GM12878 (cell line): ENCODE data around the gene POLR1H. TPM values are rescaled to one million over a fixed set of nuclear protein-coding genes. Genes with fewer than 3 reads are reported as not detected.

Source experiments
- BCL3 ChIP-seq: IDR thresholded peaks from 2 replicates; pipeline ENCODE4 v1.6.1; 2011; ENCODE audit warnings: borderline replicate concordance, low read depth, mild to moderate bottlenecking, moderate library complexity, low read length; ENCODE audit not compliant: insufficient read depth, poor library complexity, severe bottlenecking
- CHD2 ChIP-seq: IDR thresholded peaks from 2 replicates; pipeline ENCODE4 v1.6.1; 2011; ENCODE audit warnings: low read depth, low read length, improper control_type of control experiment, borderline replicate concordance
- CREM ChIP-seq: IDR thresholded peaks from 2 replicates; pipeline ENCODE4 v1.6.1; 2014; ENCODE audit warnings: antibody characterized with exemption, low read depth
- E4F1 ChIP-seq: fragments of 450-650 bp; IDR thresholded peaks from 2 replicates; pipeline ENCODE4 v1.6.1; 2018; ENCODE audit warnings: borderline replicate concordance, mild to moderate bottlenecking; ENCODE audit not compliant: partially characterized antibody
- GABPA ChIP-seq: IDR thresholded peaks from 2 replicates; pipeline ENCODE4 v1.6.1; 2014; ENCODE audit warnings: antibody characterized with exemption, low read depth, mild to moderate bottlenecking, inconsistent platforms
- HDGF ChIP-seq: fragments of 450-650 bp; IDR thresholded peaks from 2 replicates; pipeline ENCODE4 v1.6.1; 2016; ENCODE audit warnings: antibody characterized with exemption
- IKZF1 ChIP-seq: fragments of 450-650 bp; conservative IDR thresholded peaks from 2 replicates; pipeline ENCODE4 v1.6.1; 2017; ENCODE audit warnings: antibody characterized with exemption, mild to moderate bottlenecking
- MTA3 ChIP-seq: IDR thresholded peaks from 2 replicates; pipeline ENCODE4 v1.6.1; 2012; ENCODE audit warnings: low read length, inconsistent platforms, borderline replicate concordance
- MXI1 ChIP-seq: fragments of 150-350 bp; IDR thresholded peaks from 2 replicates; pipeline ENCODE4 v1.6.1; 2011; ENCODE audit warnings: low read depth, mild to moderate bottlenecking, inconsistent platforms, low read length, improper control_type of control experiment
- NBN ChIP-seq: fragments of 450-650 bp; IDR thresholded peaks from 2 replicates; pipeline ENCODE4 v1.6.1; 2016
- NR2C2 ChIP-seq: IDR thresholded peaks from 2 replicates; pipeline ENCODE4 v1.6.1; 2011; ENCODE audit warnings: borderline replicate concordance, low read depth; ENCODE audit not compliant: control insufficient read depth, insufficient read length
- PAX8 ChIP-seq: fragments of 450-650 bp; IDR thresholded peaks from 2 replicates; pipeline ENCODE4 v1.6.1; 2017; ENCODE audit warnings: mild to moderate bottlenecking, moderate library complexity
- PML ChIP-seq: IDR thresholded peaks from 2 replicates; pipeline ENCODE4 v1.6.1; 2012; ENCODE audit warnings: low read length, inconsistent platforms
- POLR2A ChIP-seq: IDR thresholded peaks from 2 replicates; pipeline ENCODE4 v1.6.1; 2011; ENCODE audit warnings: low read depth, mild to moderate bottlenecking, low read length
- POLR2AphosphoS5 ChIP-seq: IDR thresholded peaks from 2 replicates; pipeline ENCODE4 v1.6.1; 2011; ENCODE audit warnings: mild to moderate bottlenecking, low read length, inconsistent platforms
- POU2F2 ChIP-seq: IDR thresholded peaks from 3 replicates; pipeline ENCODE4 v1.6.1; 2011; ENCODE audit warnings: low read depth, mild to moderate bottlenecking, low read length, borderline replicate concordance
- RB1 ChIP-seq: fragments of 450-650 bp; formaldehyde crosslinking; IDR thresholded peaks from 2 replicates; pipeline ENCODE4 v1.6.1; 2017; ENCODE audit warnings: mild to moderate bottlenecking, borderline replicate concordance
- RFX5 ChIP-seq: IDR thresholded peaks from 2 replicates; pipeline ENCODE4 v1.6.1; 2011; ENCODE audit warnings: low read depth, low read length, improper control_type of control experiment
- SIX5 ChIP-seq: IDR thresholded peaks from 2 replicates; pipeline ENCODE4 v1.6.1; 2011; ENCODE audit warnings: mild to moderate bottlenecking, low read depth, low read length, moderate library complexity; ENCODE audit not compliant: severe bottlenecking
- TAF1 ChIP-seq: IDR thresholded peaks from 2 replicates; pipeline ENCODE4 v1.6.1; 2011; ENCODE audit warnings: mild to moderate bottlenecking, low read depth, low read length, borderline replicate concordance
- ZBED1 ChIP-seq: IDR thresholded peaks from 2 replicates; pipeline ENCODE4 v1.6.1; 2016; ENCODE audit warnings: borderline replicate concordance
- ZNF24 ChIP-seq: fragments of 450-650 bp; IDR thresholded peaks from 2 replicates; pipeline ENCODE4 v1.6.1; 2017; ENCODE audit warnings: antibody characterized with exemption, mild to moderate bottlenecking
- polyA plus RNA-seq, 11 experiments: library from polyadenylated mRNA; depleted of rRNA in 4 of 11; unstranded in 6 of 11; stranded (reverse) in 5 of 11; fragments of >200 nt; fragmentation: Nextera tagmentation in 4 of 11; fragmentation: Illumina TruSeq in 1 of 11; extraction: Ambion mirVana in 4 of 11; extraction: Trizol in 1 of 11; gene quantifications; 1 replicate in 1 of 11; 2 replicates in 10 of 11; pipeline versions ENCODE4 v1.2.1 to v1.2.3, GENCODE V29; 2011 to 2016; ENCODE audit warnings: inconsistent platforms in 2 of 11, missing spikeins in 2 of 11, low read depth in 1 of 11
- total RNA-seq, 4 experiments: library from RNA; depleted of rRNA in 3 of 4; stranded (reverse); fragments of >200 nt in 3 of 4; fragmentation: Illumina TruSeq in 1 of 4; extraction: Trizol in 1 of 4; gene quantifications; 2 replicates each; pipeline versions ENCODE4 v1.2.1 to v1.2.3, GENCODE V29; 2013 to 2021

Gene POLR1H
- total and polyA plus RNA-seq, 10 of the 15 experiments (the other 5 are each of a cell fraction or from before 2014, with no cell fraction given) = 50.6 to 160 (median 77.7) TPM

DNA sequence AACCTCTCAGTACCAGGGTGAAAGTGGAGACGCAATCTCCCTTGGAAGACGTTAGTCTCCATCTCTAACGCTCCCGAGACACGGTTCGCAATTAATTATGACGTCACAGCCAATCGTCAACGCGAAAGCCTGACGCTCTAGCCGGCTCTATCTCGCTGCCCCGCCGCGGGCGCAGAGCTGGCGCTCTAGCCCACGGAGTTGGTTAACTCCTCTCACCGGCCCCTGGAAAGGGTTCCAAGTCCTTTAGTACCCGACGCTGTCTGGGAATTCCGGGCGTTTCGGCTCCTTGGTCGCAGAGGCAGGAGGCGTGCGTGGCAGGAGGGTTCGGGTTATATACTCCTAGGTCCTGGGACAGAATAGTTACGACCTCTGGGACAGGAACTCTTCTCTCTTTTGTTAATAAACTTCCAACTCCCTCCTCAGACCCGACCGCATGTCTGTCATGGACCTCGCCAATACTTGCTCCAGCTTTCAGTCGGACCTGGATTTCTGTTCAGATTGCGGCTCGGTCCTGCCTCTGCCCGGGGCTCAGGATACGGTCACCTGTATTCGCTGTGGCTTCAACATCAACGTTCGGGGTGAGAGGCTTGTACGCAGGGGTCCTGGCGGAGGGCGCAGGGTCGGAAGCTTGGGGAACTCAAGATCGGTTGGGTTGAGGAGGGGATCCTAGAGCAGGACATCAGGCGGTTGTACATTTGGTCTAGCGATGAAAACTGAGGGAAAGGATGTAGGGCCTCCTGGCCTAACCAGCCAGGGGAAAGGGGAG lies at the start of gene POLR1H (continued):
- TF ChIP-seq RFX5 = peak; percentile 32; the same call in 1 of the 2 replicates
- peak; percentile 57; the same call in 1 of the 2 replicates for TF ChIP-seq ZBED1
- peak; percentile 100 for TF ChIP-seq NBN
- peak; percentile 37 for TF ChIP-seq BCL3
- peak; percentile 96 for TF ChIP-seq PML
- TF ChIP-seq RB1 = peak; percentile 28; the same call in 1 of the 2 replicates
- peak; percentile 76; the same call in 1 of the 2 replicates for TF ChIP-seq ZNF24
- peak; percentile 31 for TF ChIP-seq SIX5
- no peak for TF ChIP-seq MTA3
- peak; percentile 97 for TF ChIP-seq POLR2AphosphoS5
- TF ChIP-seq HDGF = peak; percentile 55; the same call in 1 of the 2 replicates
- TF ChIP-seq GABPA = peak; percentile 34; the same call in 1 of the 2 replicates
- TF ChIP-seq CREM = peak; percentile 99
- TF ChIP-seq POLR2A = no peak; the same call in none of the 2 replicates
- TF ChIP-seq CHD2 = peak; percentile 77
- TF ChIP-seq PAX8 = peak; percentile 54; the same call in 1 of the 2 replicates
- peak; percentile 80 for TF ChIP-seq IKZF1
- peak; percentile 84; the same call in 2 of the 3 replicates for TF ChIP-seq POU2F2
- TF ChIP-seq E4F1 = no peak
- peak; percentile 78; the same call in 1 of the 2 replicates for TF ChIP-seq MXI1
- no peak for TF ChIP-seq NR2C2
- peak; percentile 94 for TF ChIP-seq TAF1
